Mesothelial cell of epicardium (in vitro differentiated cells): ENCODE results near the gene ZNF44. TPM values are rescaled to one million over a fixed set of nuclear protein-coding genes. Genes with fewer than 3 reads are reported as not detected.

Source experiments
- DNase-seq, 2 experiments: peaks; one replicate each; pipeline ENCODE4 v3.0.0; 2021; ENCODE audit warnings: low spot score in 2 of 2; ENCODE audit not compliant: unreplicated experiment in 2 of 2
- H3K27ac Mint-ChIP-seq: 2 replicates; pipeline ENCODE4 v1.8.0; 2021; ENCODE audit warnings: mixed read lengths
- H3K27me3 Mint-ChIP-seq: 2 replicates; pipeline ENCODE4 v1.8.0; 2021; ENCODE audit warnings: low read depth, mixed read lengths
- H3K36me3 Mint-ChIP-seq: 2 replicates; pipeline ENCODE4 v1.8.0; 2021; ENCODE audit warnings: mixed read lengths
- H3K4me1 Mint-ChIP-seq: 2 replicates; pipeline ENCODE4 v1.8.0; 2021; ENCODE audit warnings: mixed read lengths
- H3K4me3 Mint-ChIP-seq: 2 replicates; pipeline ENCODE4 v1.8.0; 2021; ENCODE audit warnings: mild to moderate bottlenecking, moderate library complexity, mixed read lengths
- H3K9me3 Mint-ChIP-seq: 2 replicates; pipeline ENCODE4 v1.8.0; 2021; ENCODE audit warnings: mixed read lengths
- total RNA-seq: library from RNA; stranded (reverse); gene quantifications from 3 replicates; pipeline ENCODE4 v1.2.1, GENCODE V29; 2021
- TF ChIP-seq, protein P1 (sequence below): fragments of 200-600 bp; sonication (generic); IDR thresholded peaks from one replicate; pipeline ENCODE4 v1.5.0; 2021; ENCODE audit warnings: antibody characterized with exemption; ENCODE audit not compliant: unreplicated experiment

Gene ZNF44
- total RNA-seq, 1 donor from 2014 or later = 15.3 TPM

DNA sequence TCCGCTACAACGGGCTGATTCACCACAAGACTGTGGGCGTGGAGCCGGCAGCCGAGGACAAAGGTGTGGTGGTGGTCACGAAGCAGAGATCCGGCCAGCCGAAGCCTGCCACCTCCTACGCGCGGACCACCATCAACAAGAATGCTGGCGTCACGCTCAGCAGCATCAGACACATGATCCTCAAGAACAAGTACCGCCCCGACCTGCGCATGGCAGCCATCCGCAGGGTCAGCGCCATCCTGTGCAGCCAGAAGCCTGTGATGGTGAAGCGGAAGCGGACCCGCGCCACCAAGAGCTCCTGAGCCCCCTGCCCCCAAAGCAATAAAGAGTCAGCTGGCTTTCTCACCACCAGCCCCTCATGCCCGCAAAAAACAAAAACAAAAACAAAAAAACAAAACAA is 34.4 kb downstream of the ZNF44 start:
- peaks cover 28% of the 10 kb centered on the region for H3K36me3 Mint-ChIP-seq

DNA sequence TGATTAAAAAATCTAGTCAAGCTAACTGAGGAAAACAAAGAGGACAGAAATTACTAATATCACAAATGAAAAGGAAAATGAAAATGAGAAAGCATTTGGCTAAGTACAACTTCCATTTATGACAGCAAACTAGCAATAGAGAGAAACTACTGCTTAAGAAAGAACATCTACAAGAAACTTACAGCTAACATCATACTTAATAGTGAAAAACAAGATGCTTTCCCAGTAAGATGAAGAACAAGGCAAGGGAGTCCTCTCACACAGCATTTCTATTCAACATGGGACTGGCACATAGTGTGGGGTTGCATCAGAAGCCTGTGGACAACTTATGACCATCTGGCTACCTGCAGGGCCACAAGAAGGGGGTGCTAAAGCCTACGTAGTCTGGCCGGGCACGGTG is 39.3 kb downstream of the ZNF44 start:
- H3K27ac Mint-ChIP-seq = no peak overlapping the region
- H3K36me3 Mint-ChIP-seq = peaks cover 25% of the 10 kb centered on the region
- no peaks in the 10 kb centered on the region for H3K27me3 Mint-ChIP-seq
- peaks cover 47% of the 10 kb centered on the region for H3K9me3 Mint-ChIP-seq
- H3K4me1 Mint-ChIP-seq = no peaks in the 10 kb centered on the region
- no peak for DNase-seq
- H3K4me3 Mint-ChIP-seq = no peak overlapping the region
- TF ChIP-seq, protein P1, sequence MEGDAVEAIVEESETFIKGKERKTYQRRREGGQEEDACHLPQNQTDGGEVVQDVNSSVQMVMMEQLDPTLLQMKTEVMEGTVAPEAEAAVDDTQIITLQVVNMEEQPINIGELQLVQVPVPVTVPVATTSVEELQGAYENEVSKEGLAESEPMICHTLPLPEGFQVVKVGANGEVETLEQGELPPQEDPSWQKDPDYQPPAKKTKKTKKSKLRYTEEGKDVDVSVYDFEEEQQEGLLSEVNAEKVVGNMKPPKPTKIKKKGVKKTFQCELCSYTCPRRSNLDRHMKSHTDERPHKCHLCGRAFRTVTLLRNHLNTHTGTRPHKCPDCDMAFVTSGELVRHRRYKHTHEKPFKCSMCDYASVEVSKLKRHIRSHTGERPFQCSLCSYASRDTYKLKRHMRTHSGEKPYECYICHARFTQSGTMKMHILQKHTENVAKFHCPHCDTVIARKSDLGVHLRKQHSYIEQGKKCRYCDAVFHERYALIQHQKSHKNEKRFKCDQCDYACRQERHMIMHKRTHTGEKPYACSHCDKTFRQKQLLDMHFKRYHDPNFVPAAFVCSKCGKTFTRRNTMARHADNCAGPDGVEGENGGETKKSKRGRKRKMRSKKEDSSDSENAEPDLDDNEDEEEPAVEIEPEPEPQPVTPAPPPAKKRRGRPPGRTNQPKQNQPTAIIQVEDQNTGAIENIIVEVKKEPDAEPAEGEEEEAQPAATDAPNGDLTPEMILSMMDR = no peak

More for the DNA sequence above, 34.4 kb downstream of the ZNF44 start:
- Mint-ChIP-seq H3K9me3 (peaks cover 47% of the 10 kb centered on the region), H3K4me1 (no peaks in the 10 kb centered on the region), H3K27ac (no peak overlapping the region), H3K27me3 (no peaks in the 10 kb centered on the region), H3K4me3 (no peak overlapping the region)
- DNase-seq = no peak
- TF ChIP-seq, protein P1 = no peak

DNA sequence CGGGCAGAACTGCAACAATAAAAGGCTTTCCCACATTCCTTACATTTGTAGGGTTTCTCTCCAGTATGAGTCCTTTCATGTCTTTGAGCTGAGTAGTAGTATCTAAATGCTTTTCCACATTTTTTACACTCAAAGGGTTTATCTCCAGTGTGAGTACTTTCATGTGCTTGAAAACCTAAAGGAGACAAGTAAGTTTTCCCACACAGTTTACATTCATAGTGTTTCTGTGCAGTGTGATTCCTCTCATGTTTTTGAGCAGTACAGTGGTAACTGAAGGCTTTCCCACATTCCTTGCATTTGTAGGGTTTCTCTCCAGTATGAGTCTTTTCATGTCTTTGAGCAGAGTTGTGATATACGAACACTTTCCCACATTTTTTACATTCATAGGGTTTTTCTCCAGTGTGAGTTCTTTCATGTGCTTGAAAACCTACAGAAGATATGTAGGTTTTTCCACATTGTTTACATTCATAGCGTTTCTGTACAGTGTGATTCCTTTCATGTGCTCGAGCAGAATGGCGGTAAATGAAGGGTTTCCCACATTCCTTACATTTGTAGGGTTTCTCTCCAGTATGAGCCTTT is 47.0 kb downstream of the ZNF44 start:
- Mint-ChIP-seq H3K27ac (no peak overlapping the region), H3K4me1 (no peaks in the 10 kb centered on the region), H3K9me3 (peaks cover 69% of the 10 kb centered on the region), H3K36me3 (peaks cover 72% of the 10 kb centered on the region), H3K4me3 (no peak overlapping the region), H3K27me3 (no peaks in the 10 kb centered on the region)
- TF ChIP-seq, protein P1 = no peak
- DNase-seq = no peak

DNA sequence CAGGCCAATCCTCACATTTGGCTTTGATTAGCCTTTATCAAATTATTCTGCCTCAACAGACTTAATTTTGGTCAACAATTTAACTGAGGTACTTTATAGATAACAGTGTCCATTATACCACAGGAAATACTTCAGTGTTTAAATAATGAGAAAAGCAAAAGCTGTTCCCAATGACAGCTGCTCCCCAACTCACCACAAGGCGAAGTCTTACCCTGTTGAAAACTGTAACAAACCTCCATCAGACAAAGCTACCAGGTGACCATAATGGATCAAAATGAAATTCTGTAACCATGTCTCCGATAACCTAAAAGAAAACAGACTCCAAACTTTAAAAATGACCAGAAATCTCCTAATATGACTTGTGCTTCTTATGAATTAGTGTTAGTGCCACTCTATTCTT is 50.3 kb downstream of the ZNF44 start:
- Mint-ChIP-seq H3K4me1 (no peaks in the 10 kb centered on the region), H3K36me3 (peaks cover 72% of the 10 kb centered on the region), H3K27me3 (no peaks in the 10 kb centered on the region), H3K4me3 (no peak overlapping the region), H3K27ac (no peak overlapping the region), H3K9me3 (peaks cover 67% of the 10 kb centered on the region)
- TF ChIP-seq, protein P1 = no peak
- no peak for DNase-seq

DNA sequence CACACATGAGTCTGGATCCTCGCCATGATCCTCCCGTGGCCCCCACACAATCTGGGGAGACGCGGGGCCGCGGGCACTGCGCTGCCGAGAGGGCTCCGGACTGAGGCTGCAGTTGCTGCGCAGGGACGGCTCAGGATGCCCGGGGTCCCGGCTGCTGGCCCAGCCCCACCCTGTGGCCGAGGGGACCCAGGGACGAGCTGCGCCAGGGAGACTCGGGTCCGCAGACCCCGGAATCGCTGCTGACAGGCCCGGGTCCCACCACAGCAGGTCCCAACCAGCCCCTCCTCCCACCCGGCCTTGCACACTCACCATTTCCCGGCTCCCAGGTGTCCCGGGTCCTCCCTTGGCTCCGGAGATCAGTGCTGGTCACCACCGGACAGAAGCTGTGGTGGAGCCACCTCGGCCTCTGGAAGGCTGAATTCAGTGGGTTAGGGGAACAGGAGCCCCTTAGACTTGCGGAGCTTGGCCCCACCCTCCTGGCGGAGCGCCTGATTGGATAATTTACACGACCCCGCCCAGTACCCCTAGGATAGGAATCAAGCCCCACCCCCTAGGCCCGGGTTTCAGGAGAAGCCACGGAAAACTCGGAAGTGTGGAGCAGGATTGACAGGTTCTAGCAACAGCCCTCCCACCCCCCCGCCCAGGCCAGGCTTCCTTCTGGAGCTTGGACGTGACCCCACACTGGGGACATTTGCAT is 57.4 kb downstream of the ZNF44 start:
- H3K4me1 Mint-ChIP-seq = no peaks in the 10 kb centered on the region
- H3K36me3 Mint-ChIP-seq = peaks cover 67% of the 10 kb centered on the region

More for the DNA sequence above, 57.4 kb downstream of the ZNF44 start:
- TF ChIP-seq, protein P1 = no peak
- no peaks in the 10 kb centered on the region for H3K27me3 Mint-ChIP-seq
- H3K27ac Mint-ChIP-seq = no peak overlapping the region
- no peak overlapping the region for H3K4me3 Mint-ChIP-seq
- peaks cover 54% of the 10 kb centered on the region for H3K9me3 Mint-ChIP-seq
- DNase-seq = no peak
